ENCODE data around the gene C17orf107.

The C17orf107 gene

DNA sequence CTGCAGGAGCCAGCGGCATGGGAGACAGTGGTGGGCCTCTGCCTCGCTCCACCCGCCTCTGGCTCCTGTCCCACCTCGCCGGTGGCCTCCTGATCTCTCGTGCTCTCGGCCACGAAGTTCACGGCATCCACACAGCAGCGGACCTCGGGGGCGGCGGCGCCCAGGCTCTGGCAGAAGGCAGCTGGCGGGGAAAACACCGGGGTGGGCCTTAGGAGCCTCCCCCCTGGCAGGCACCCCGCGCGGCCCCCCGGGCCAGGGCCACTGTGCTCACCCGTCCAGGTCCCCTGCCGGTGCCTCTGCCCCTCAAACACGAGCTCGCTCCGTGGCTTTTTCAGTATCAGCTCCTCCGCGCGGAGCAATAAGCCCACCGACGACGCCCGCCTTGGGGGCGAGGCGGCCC lies 409 bp upstream of the C17orf107 start:
- H4K20me1 ChIP-seq (ENCODE audit: insufficient read depth, low read length), result no peaks in the 10 kb centered on the region
- H2AFZ ChIP-seq (ENCODE audit: low read depth, low read length), result no peak overlapping the region
- H3K27ac ChIP-seq (ENCODE audit: low read length), result no peak overlapping the region
- H3K79me2 ChIP-seq (ENCODE audit: low read length), result no peaks in the 10 kb centered on the region
- H3K4me1 ChIP-seq (ENCODE audit: low read length), result peaks cover 10% of the 10 kb centered on the region
- H3K4me3 ChIP-seq (ENCODE audit: low read length), result no peak overlapping the region
- no peak overlapping the region for H3K9ac ChIP-seq (ENCODE audit: low read length)
- TF ChIP-seq EZH2phosphoT487 (IDR thresholded peaks at IDR 0.05; ENCODE audit: low read depth) (no peak), CTCF (IDR thresholded peaks at IDR 0.05; ENCODE audit: low read depth, low read length) (no peak)
- no peaks in the 10 kb centered on the region for H3K9me3 ChIP-seq (ENCODE audit: insufficient read depth, low read length)
- no peaks in the 10 kb centered on the region for H3K36me3 ChIP-seq (replicated peaks; ENCODE audit: low read depth, low read length)
- no peak overlapping the region for H3K4me2 ChIP-seq (ENCODE audit: low read length)
- no peaks in the 10 kb centered on the region for H3K27me3 ChIP-seq (ENCODE audit: low read depth, low read length)

GRCh38 chr17:4900231-4901107 lies 1.1 kb downstream of the C17orf107 start:
- no peak overlapping the region for H3K9ac ChIP-seq (ENCODE audit: low read length)
- no peak overlapping the region for H2AFZ ChIP-seq (ENCODE audit: low read depth, low read length)
- TF ChIP-seq EZH2phosphoT487 (IDR thresholded peaks at IDR 0.05; ENCODE audit: low read depth), result no peak
- TF ChIP-seq CTCF (IDR thresholded peaks at IDR 0.05; ENCODE audit: low read depth, low read length), result no peak
- no peaks in the 10 kb centered on the region for H3K27me3 ChIP-seq (ENCODE audit: low read depth, low read length)
- H3K4me1 ChIP-seq (ENCODE audit: low read length), result peaks cover 10% of the 10 kb centered on the region
- no peak overlapping the region for H3K4me2 ChIP-seq (ENCODE audit: low read length)
- no peak overlapping the region for H3K27ac ChIP-seq (ENCODE audit: low read length)
- H3K79me2 ChIP-seq (ENCODE audit: low read length), result no peaks in the 10 kb centered on the region
- no peak overlapping the region for H3K4me3 ChIP-seq (ENCODE audit: low read length)
- no peaks in the 10 kb centered on the region for H3K9me3 ChIP-seq (ENCODE audit: insufficient read depth, low read length)
- no peaks in the 10 kb centered on the region for H3K36me3 ChIP-seq (replicated peaks; ENCODE audit: low read depth, low read length)
- no peaks in the 10 kb centered on the region for H4K20me1 ChIP-seq (ENCODE audit: insufficient read depth, low read length)

DNA sequence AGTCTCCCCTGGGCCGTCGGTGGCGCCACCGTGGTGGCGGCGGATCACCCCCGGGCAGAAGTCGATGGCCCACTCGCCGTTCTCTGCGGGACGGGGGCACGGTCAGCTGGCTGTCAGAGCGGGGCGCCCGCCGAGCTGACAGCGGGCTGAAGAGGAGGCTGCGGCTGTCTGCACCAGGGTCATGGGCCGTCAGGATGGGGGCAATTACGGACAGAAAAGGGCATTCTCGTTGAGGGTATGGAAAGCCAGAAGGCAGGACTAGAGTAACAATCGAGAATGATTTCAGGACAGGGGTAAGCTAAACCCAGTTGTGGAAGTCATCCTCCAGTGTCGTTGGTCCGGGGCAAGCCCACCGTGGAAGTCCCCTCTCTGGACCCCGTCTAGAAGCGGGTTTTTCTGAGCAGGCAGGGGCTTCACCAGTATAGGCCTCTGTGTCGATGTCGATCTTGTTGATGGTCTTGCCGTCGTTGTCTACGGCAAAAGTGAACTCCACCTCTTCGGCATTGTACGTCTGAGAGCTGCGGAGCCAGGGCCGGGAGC lies 1.8 kb downstream of the C17orf107 start:
- TF ChIP-seq EZH2phosphoT487 (IDR thresholded peaks at IDR 0.05; ENCODE audit: low read depth) (no peak), CTCF (IDR thresholded peaks at IDR 0.05; ENCODE audit: low read depth, low read length) (no peak)
- Histone ChIP-seq H3K27me3 (ENCODE audit: low read depth, low read length) (no peaks in the 10 kb centered on the region), H3K79me2 (ENCODE audit: low read length) (no peaks in the 10 kb centered on the region), H3K36me3 (replicated peaks; ENCODE audit: low read depth, low read length) (no peaks in the 10 kb centered on the region), H3K27ac (ENCODE audit: low read length) (no peak overlapping the region), H3K9me3 (ENCODE audit: insufficient read depth, low read length) (no peaks in the 10 kb centered on the region), H3K9ac (ENCODE audit: low read length) (no peak overlapping the region), H2AFZ (ENCODE audit: low read depth, low read length) (no peak overlapping the region), H3K4me1 (ENCODE audit: low read length) (peaks cover 15% of the 10 kb centered on the region), H3K4me2 (ENCODE audit: low read length) (no peak overlapping the region), H3K4me3 (ENCODE audit: low read length) (no peak overlapping the region), H4K20me1 (ENCODE audit: insufficient read depth, low read length) (no peaks in the 10 kb centered on the region)

GRCh38 chr17:4901648-4902344 lies 2.5 kb downstream of the C17orf107 start:
- H3K36me3 ChIP-seq (replicated peaks; ENCODE audit: low read depth, low read length), result no peaks in the 10 kb centered on the region
- H3K9ac ChIP-seq (ENCODE audit: low read length), result no peak overlapping the region
- no peaks in the 10 kb centered on the region for H4K20me1 ChIP-seq (ENCODE audit: insufficient read depth, low read length)
- H2AFZ ChIP-seq (ENCODE audit: low read depth, low read length), result no peak overlapping the region
- H3K27me3 ChIP-seq (ENCODE audit: low read depth, low read length), result no peaks in the 10 kb centered on the region
- H3K27ac ChIP-seq (ENCODE audit: low read length), result no peak overlapping the region
- H3K79me2 ChIP-seq (ENCODE audit: low read length), result no peaks in the 10 kb centered on the region
- H3K4me1 ChIP-seq (ENCODE audit: low read length), result peaks cover 15% of the 10 kb centered on the region
- TF ChIP-seq CTCF (IDR thresholded peaks at IDR 0.05; ENCODE audit: low read depth, low read length) (no peak), EZH2phosphoT487 (IDR thresholded peaks at IDR 0.05; ENCODE audit: low read depth) (no peak)
- no peak overlapping the region for H3K4me3 ChIP-seq (ENCODE audit: low read length)
- no peaks in the 10 kb centered on the region for H3K9me3 ChIP-seq (ENCODE audit: insufficient read depth, low read length)
- no peak overlapping the region for H3K4me2 ChIP-seq (ENCODE audit: low read length)
